ENCODE results near the gene PRPF31. TPM values are rescaled to one million over a fixed set of nuclear protein-coding genes. Genes with fewer than 3 reads are reported as not detected.

Gene PRPF31
- total and polyA plus RNA-seq, 2 of the 13 experiments (the other 11 are each of a cell fraction or from before 2014, with no cell fraction given) = 23.8 to 63.8 TPM

GRCh38 chr19:54100561-54100960 lies 15.0 kb upstream of the PRPF31 start, which contains the start of gene OSCAR (continued):
- TF ChIP-seq PRDM10 (CRISPR knock-in tag; IDR thresholded peaks at IDR 0.05; ENCODE audit: low read depth) (no peak), LRRFIP1 (CRISPR knock-in tag; conservative IDR thresholded peaks at IDR 0.05) (no peak), IKZF4 (CRISPR knock-in tag; IDR thresholded peaks at IDR 0.05; ENCODE audit: borderline replicate concordance, low read depth, not compliant biosample characterization) (no peak), ZMYM3 (CRISPR knock-in tag; IDR thresholded peaks at IDR 0.05) (no peak), FOXM1 (CRISPR knock-in tag; IDR thresholded peaks at IDR 0.05) (no peak), ZNF652 (CRISPR knock-in tag; IDR thresholded peaks at IDR 0.05; ENCODE audit: borderline replicate concordance, low read depth) (no peak)
